WERI-Rb-1 (cell line): ENCODE data around the gene NTRK3.

ENCODE experiments used
- DNase-seq: peaks from one replicate; pipeline ENCODE4 v3.0.0-alpha.2; 2020
- H3K27ac ChIP-seq: fragments of 250-450 bp; sonication (Bioruptor Pico); 2 replicates; pipeline ENCODE4 v1.5.1; 2020; ENCODE audit warnings: mild to moderate bottlenecking, moderate library complexity
- H3K27me3 ChIP-seq: fragments of 250-450 bp; sonication (Bioruptor Pico); 2 replicates; pipeline ENCODE4 v1.5.1; 2021; ENCODE audit warnings: mild to moderate bottlenecking, low read depth, moderate library complexity; ENCODE audit not compliant: insufficient read depth, severe bottlenecking
- H3K36me3 ChIP-seq: fragments of 250-450 bp; sonication (Bioruptor Pico); 2 replicates; pipeline ENCODE4 v1.5.1; 2020; ENCODE audit warnings: mild to moderate bottlenecking, moderate library complexity
- H3K4me3 ChIP-seq: 2 replicates; pipeline ENCODE4 v1.5.1; 2011; ENCODE audit warnings: low read depth, mild to moderate bottlenecking, control low read depth, low read length
- H3K9me3 ChIP-seq: fragments of 250-450 bp; sonication (Bioruptor Pico); 2 replicates; pipeline ENCODE4 v1.5.1; 2021; ENCODE audit warnings: mild to moderate bottlenecking, moderate library complexity; ENCODE audit not compliant: severe bottlenecking
- CTCF ChIP-seq: IDR thresholded peaks from 2 replicates; pipeline ENCODE4 v1.5.1; 2011; ENCODE audit warnings: low read depth, mild to moderate bottlenecking, control low read depth, inconsistent platforms, low read length

Gene NTRK3

GRCh38 chr15:88188300-88188699, 68.2 kb downstream of the NTRK3 start:
- H3K27ac ChIP-seq = no peak overlapping the region
- DNase-seq = no peak
- no peak overlapping the region for H3K4me3 ChIP-seq
- H3K36me3 ChIP-seq = no peaks in the 10 kb centered on the region
- peaks cover 37% of the 10 kb centered on the region for H3K27me3 ChIP-seq
- no peaks in the 10 kb centered on the region for H3K9me3 ChIP-seq
- no peak for TF ChIP-seq CTCF

GRCh38 chr15:88187195-88187594, 69.3 kb downstream of the NTRK3 start:
- no peak for DNase-seq
- no peaks in the 10 kb centered on the region for H3K9me3 ChIP-seq
- no peak overlapping the region for H3K27ac ChIP-seq
- peaks cover 42% of the 10 kb centered on the region for H3K27me3 ChIP-seq
- no peak overlapping the region for H3K4me3 ChIP-seq
- H3K36me3 ChIP-seq = no peaks in the 10 kb centered on the region
- TF ChIP-seq CTCF = no peak

GRCh38 chr15:88185584-88185983, 71.0 kb downstream of the NTRK3 start:
- Histone ChIP-seq H3K4me3 (no peak overlapping the region), H3K27ac (no peak overlapping the region), H3K27me3 (peaks cover 51% of the 10 kb centered on the region), H3K9me3 (no peaks in the 10 kb centered on the region), H3K36me3 (no peaks in the 10 kb centered on the region)
- DNase-seq = no peak
- no peak for TF ChIP-seq CTCF

- Histone ChIP-seq H3K27me3 (peaks cover 52% of the 10 kb centered on the region), H3K27ac (no peak overlapping the region), H3K36me3 (no peaks in the 10 kb centered on the region), H3K4me3 (no peak overlapping the region), H3K9me3 (no peaks in the 10 kb centered on the region)
- DNase-seq = no peak
- no peak for TF ChIP-seq CTCF
Measured at GRCh38 chr15:88181613-88182012, 74.9 kb downstream of the NTRK3 start.

- no peaks in the 10 kb centered on the region for H3K36me3 ChIP-seq
- H3K27me3 ChIP-seq = peaks cover 46% of the 10 kb centered on the region
- DNase-seq = no peak
- TF ChIP-seq CTCF = no peak
- H3K27ac ChIP-seq = no peak overlapping the region
- no peak overlapping the region for H3K4me3 ChIP-seq
- no peaks in the 10 kb centered on the region for H3K9me3 ChIP-seq
Measured at GRCh38 chr15:88179562-88179961, 77.0 kb downstream of the NTRK3 start.

GRCh38 chr15:88178631-88179030, 77.9 kb downstream of the NTRK3 start:
- Histone ChIP-seq H3K4me3 (no peak overlapping the region), H3K27me3 (peaks cover 39% of the 10 kb centered on the region), H3K36me3 (no peaks in the 10 kb centered on the region), H3K27ac (no peak overlapping the region), H3K9me3 (no peaks in the 10 kb centered on the region)
- no peak for TF ChIP-seq CTCF
- no peak for DNase-seq
